GM23338 (cell line): ENCODE measurements around the gene IL22RA1. TPM values are rescaled to one million over a fixed set of nuclear protein-coding genes. Genes with fewer than 3 reads are reported as not detected.

ENCODE experiments used
- ATAC-seq: fragments of 200-7000 bp; cut with Tn5 transposase; 3 replicates; pipeline ENCODE4 v1.9.1; 2020
- DNase-seq: peaks from one replicate; pipeline ENCODE4 v3.0.0-alpha.2; 2015; ENCODE audit warnings: low spot score
- H2AFZ ChIP-seq: fragments of 200-600 bp; sonication (generic); 2 replicates; pipeline ENCODE4 v1.8.0; 2016; ENCODE audit warnings: antibody characterized with exemption, mild to moderate bottlenecking, moderate library complexity
- H3F3A ChIP-seq: fragments of 200-600 bp; sonication (generic); replicated peaks from 2 replicates; pipeline ENCODE4 v1.8.0; 2017; ENCODE audit warnings: antibody characterized with exemption, mixed run types, low read depth
- H3K27ac ChIP-seq: fragments of 200-600 bp; sonication (generic); 2 replicates; pipeline ENCODE4 v1.6.1; 2016; ENCODE audit warnings: low read depth
- H3K27me3 ChIP-seq: fragments of 200-600 bp; sonication (generic); 2 replicates; pipeline ENCODE4 v1.8.0; 2016; ENCODE audit warnings: mild to moderate bottlenecking, mixed run types, moderate library complexity; ENCODE audit not compliant: insufficient read depth
- H3K36me3 ChIP-seq: fragments of 200-600 bp; sonication (generic); 2 replicates; pipeline ENCODE4 v1.8.0; 2016; ENCODE audit warnings: mild to moderate bottlenecking; ENCODE audit not compliant: insufficient read depth
- H3K4me1 ChIP-seq: fragments of 200-600 bp; sonication (generic); 2 replicates; pipeline ENCODE4 v1.8.0; 2016; ENCODE audit warnings: mild to moderate bottlenecking, moderate library complexity; ENCODE audit not compliant: insufficient read depth
- H3K4me2 ChIP-seq: fragments of 200-600 bp; sonication (generic); 2 replicates; pipeline ENCODE4 v1.7.1; 2017; ENCODE audit warnings: mixed run types
- H3K4me3 ChIP-seq: fragments of 200-600 bp; sonication (generic); 2 replicates; pipeline ENCODE4 v1.6.1; 2016; ENCODE audit warnings: mixed run types
- H3K79me2 ChIP-seq: fragments of 200-600 bp; sonication (generic); replicated peaks from 2 replicates; pipeline ENCODE4 v1.8.0; 2017; ENCODE audit warnings: mild to moderate bottlenecking; ENCODE audit not compliant: insufficient read depth
- H3K9me2 ChIP-seq: fragments of 200-600 bp; sonication (generic); 2 replicates; pipeline ENCODE4 v1.8.0; 2017; ENCODE audit not compliant: insufficient read depth
- H4K20me1 ChIP-seq: fragments of 200-600 bp; sonication (generic); replicated peaks from 2 replicates; pipeline ENCODE4 v1.8.0; 2017; ENCODE audit warnings: mild to moderate bottlenecking; ENCODE audit not compliant: insufficient read depth
- H3K27ac Mint-ChIP-seq: 2 replicates; pipeline ENCODE4 v1.8.0; 2020; ENCODE audit warnings: inconsistent platforms, mild to moderate bottlenecking, moderate library complexity, mixed read lengths
- H3K27me3 Mint-ChIP-seq: 3 replicates; pipeline ENCODE4 v1.8.0; 2022; ENCODE audit warnings: low read depth, mild to moderate bottlenecking, moderate library complexity, mixed read lengths, inconsistent platforms; ENCODE audit not compliant: insufficient read depth, poor library complexity
- H3K36me3 Mint-ChIP-seq: 3 replicates; pipeline ENCODE4 v1.8.0; 2021; ENCODE audit warnings: low read depth, mild to moderate bottlenecking, inconsistent platforms, moderate library complexity, mixed read lengths
- H3K4me1 Mint-ChIP-seq: 3 replicates; pipeline ENCODE4 v1.8.0; 2020; ENCODE audit warnings: mild to moderate bottlenecking, inconsistent platforms, mixed read lengths
- H3K4me3 Mint-ChIP-seq: 3 replicates; pipeline ENCODE4 v1.8.0; 2021; ENCODE audit warnings: moderate library complexity, mild to moderate bottlenecking, inconsistent platforms, mixed read lengths
- H3K9me3 Mint-ChIP-seq: 3 replicates; pipeline ENCODE4 v1.8.0; 2020; ENCODE audit warnings: moderate library complexity, mild to moderate bottlenecking, inconsistent platforms, mixed read lengths
- CREB1 ChIP-seq: fragments of 250-450 bp; sonication (Bioruptor Pico); IDR thresholded peaks from 2 replicates; pipeline ENCODE4 v1.5.0; 2020; ENCODE audit warnings: low read depth, mild to moderate bottlenecking, moderate library complexity
- CTCF ChIP-seq, 2 experiments: fragments of 200-600 bp in 1 of 2; sonication (generic) in 1 of 2; conservative IDR thresholded peaks; 2 replicates each; pipeline versions ENCODE4 v1.5.1 to v1.6.1; 2016 to 2017; ENCODE audit warnings: antibody characterized with exemption in 2 of 2, low read depth in 2 of 2, mild to moderate bottlenecking in 2 of 2, moderate library complexity in 1 of 2
- EZH2 ChIP-seq: fragments of 200-600 bp; sonication (generic); IDR thresholded peaks from one replicate; pipeline ENCODE4 v1.8.0; 2017; ENCODE audit warnings: antibody characterized with exemption, mild to moderate bottlenecking, low read depth; ENCODE audit not compliant: unreplicated experiment
- NANOG ChIP-seq: IDR thresholded peaks from 2 replicates; pipeline ENCODE4 v1.6.1; 2016; ENCODE audit warnings: antibody characterized with exemption, borderline replicate concordance
- POLR2AphosphoS5 ChIP-seq: IDR thresholded peaks from 2 replicates; pipeline ENCODE4 v1.6.1; 2016; ENCODE audit warnings: antibody characterized with exemption, low read depth
- REST ChIP-seq: IDR thresholded peaks from one replicate; pipeline ENCODE4 v1.6.1; 2018; ENCODE audit warnings: antibody characterized with exemption; ENCODE audit not compliant: unreplicated experiment
- STAT1 ChIP-seq: IDR thresholded peaks from one replicate; pipeline ENCODE4 v1.6.1; 2016; ENCODE audit warnings: antibody characterized with exemption; ENCODE audit not compliant: unreplicated experiment
- ZNF114 ChIP-seq: fragments of 250-450 bp; sonication (Bioruptor Pico); IDR thresholded peaks from 2 replicates; pipeline ENCODE4 v1.5.0; 2020; ENCODE audit warnings: mild to moderate bottlenecking, moderate library complexity
- ZNF462 ChIP-seq: fragments of 250-450 bp; sonication (Bioruptor Pico); IDR thresholded peaks from 2 replicates; pipeline ENCODE4 v1.5.0; 2020; ENCODE audit warnings: mild to moderate bottlenecking, moderate library complexity
- polyA plus RNA-seq: library from polyadenylated mRNA; unstranded; fragments of >200 nt; fragmentation: Nextera tagmentation; extraction: Ambion mirVana; gene quantifications from 2 replicates; pipeline ENCODE4 v1.2.1, GENCODE V29; 2016
- total RNA-seq: library from RNA; depleted of rRNA; stranded (reverse); fragments of >200 nt; shearing (Covaris generic); gene quantifications from 2 replicates; pipeline ENCODE4 v1.2.3, GENCODE V29; 2014

The IL22RA1 gene
- total and polyA plus RNA-seq, 2 experiments from 2014 or later: 0.11 to 0.28 TPM

DNA sequence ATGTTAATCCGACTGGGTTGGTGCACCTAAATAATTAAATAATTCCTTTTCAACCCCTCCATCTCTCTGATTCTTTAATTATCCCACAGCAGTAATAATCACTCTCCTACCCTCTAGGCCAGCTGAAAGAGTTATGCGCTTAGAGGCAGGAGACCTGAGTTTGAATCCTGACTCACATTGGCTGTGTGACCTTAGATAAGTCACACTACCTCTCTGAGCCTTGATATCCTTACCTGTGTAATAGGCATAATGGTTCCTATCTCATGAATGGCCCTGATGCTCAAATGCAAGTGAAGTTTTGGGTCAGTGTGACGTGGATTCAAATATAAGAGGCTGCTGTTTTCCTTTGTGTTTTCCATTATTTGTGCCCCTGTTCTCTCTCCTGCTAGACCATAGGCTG lies 39.1 kb downstream of the IL22RA1 start:
- H3K4me3 Mint-ChIP-seq: no peak overlapping the region
- H3K4me1 ChIP-seq: no peaks in the 10 kb centered on the region
- ATAC-seq (no peak), DNase-seq (no peak)
- no peaks in the 10 kb centered on the region for H4K20me1 ChIP-seq
- TF ChIP-seq POLR2AphosphoS5: no peak
- TF ChIP-seq CREB1: no peak
- no peak for TF ChIP-seq ZNF462 (CRISPR knock-in tag)
- no peak for TF ChIP-seq ZNF114 (CRISPR knock-in tag)
- no peak for TF ChIP-seq REST
- TF ChIP-seq NANOG: no peak
- TF ChIP-seq CTCF (conservative IDR thresholded peaks at IDR 0.05; ENCODE audit: low read depth in 2 of 2): no peak
- TF ChIP-seq EZH2: no peak
- TF ChIP-seq STAT1: no peak
- H3K9me2 ChIP-seq: no peaks in the 10 kb centered on the region
- H3K4me1 Mint-ChIP-seq: peaks cover 16% of the 10 kb centered on the region
- no peak overlapping the region for H3K27ac ChIP-seq
- no peaks in the 10 kb centered on the region for H3K79me2 ChIP-seq
- H3K4me2 ChIP-seq: no peak overlapping the region
- no peak overlapping the region for H3K27ac Mint-ChIP-seq
- no peaks in the 10 kb centered on the region for H3K36me3 Mint-ChIP-seq
- no peaks in the 10 kb centered on the region for H3K9me3 Mint-ChIP-seq
- no peak overlapping the region for H2AFZ ChIP-seq
- H3F3A ChIP-seq: no peaks in the 10 kb centered on the region
- H3K36me3 ChIP-seq: no peaks in the 10 kb centered on the region
- H3K4me3 ChIP-seq: no peak overlapping the region
- H3K27me3 ChIP-seq: no peaks in the 10 kb centered on the region
- H3K27me3 Mint-ChIP-seq: peaks cover 7% of the 10 kb centered on the region
